ENCODE data around the gene NPC1.
"Not testable (repeated sequence)": the region's sequence is repeated elsewhere in the genome, so short reads cannot be mapped to it uniquely, and the experiment has no call there.

NPC1 gene

GRCh38 chr18:23573626-23574431 lies 12.5 kb downstream of the NPC1 start:
- DNase-seq = no peak

GRCh38 chr18:23573020-23573419 lies 13.3 kb downstream of the NPC1 start:
- no peak for DNase-seq

GRCh38 chr18:23572570-23572969 lies 13.7 kb downstream of the NPC1 start:
- no peak for DNase-seq

GRCh38 chr18:23572012-23572411 lies 14.3 kb downstream of the NPC1 start:
- no peak for DNase-seq

- no peak for DNase-seq
Observed at GRCh38 chr18:23570912-23571504, 15.3 kb downstream of the NPC1 start.

- no peak for DNase-seq
Observed at GRCh38 chr18:23569299-23570063, 16.8 kb downstream of the NPC1 start.

GRCh38 chr18:23568281-23569138 lies 17.8 kb downstream of the NPC1 start:
- no peak for DNase-seq

- DNase-seq = no peak
Observed at GRCh38 chr18:23567671-23568070, 18.6 kb downstream of the NPC1 start.

GRCh38 chr18:23565916-23566547 lies 20.3 kb downstream of the NPC1 start:
- no peak for DNase-seq

GRCh38 chr18:23563377-23564043 lies 22.8 kb downstream of the NPC1 start:
- no peak for DNase-seq

- no peak for DNase-seq
Observed at GRCh38 chr18:23560186-23560585, 26.1 kb downstream of the NPC1 start.

GRCh38 chr18:23557511-23557910 lies 28.8 kb downstream of the NPC1 start:
- DNase-seq = not testable (repeated sequence)

- no peak for DNase-seq
Observed at GRCh38 chr18:23556145-23556780, 30.0 kb downstream of the NPC1 start.

- no peak for DNase-seq
Observed at GRCh38 chr18:23553887-23554286, 32.4 kb downstream of the NPC1 start.

GRCh38 chr18:23552505-23552904 lies 33.8 kb downstream of the NPC1 start:
- no peak for DNase-seq

- no peak for DNase-seq
Observed at GRCh38 chr18:23551978-23552377, 34.3 kb downstream of the NPC1 start.

- DNase-seq = no peak
Observed at GRCh38 chr18:23550898-23551297, 35.4 kb downstream of the NPC1 start.

- no peak for DNase-seq
Observed at GRCh38 chr18:23548719-23549118, 37.6 kb downstream of the NPC1 start.

- DNase-seq = no peak
Observed at GRCh38 chr18:23548275-23548674, 38.0 kb downstream of the NPC1 start.

GRCh38 chr18:23547846-23548245 lies 38.5 kb downstream of the NPC1 start:
- no peak for DNase-seq

GRCh38 chr18:23547306-23547705 lies 39.0 kb downstream of the NPC1 start:
- no peak for DNase-seq
